Esophagus muscularis mucosa (tissue), 4 donors: ENCODE results near the gene ARHGEF2. TPM values are rescaled to one million over a fixed set of nuclear protein-coding genes. Genes with fewer than 3 reads are reported as not detected.
"Not testable (repeated sequence)": the region's sequence is repeated elsewhere in the genome, so short reads cannot be mapped to it uniquely, and the experiment has no call there.

Experiments used
- DNase-seq: peaks from one replicate; pipeline ENCODE4 v3.0.0-alpha.2; 2017; ENCODE audit errors: extremely low spot score
- H3K27ac ChIP-seq, 4 donors: fragments of 200-600 bp; sonication (generic); replicated peaks in 1 of 4; 1 replicate in 3 of 4; 2 replicates in 1 of 4; pipeline ENCODE4 v1.5.1; 2016 to 2019; ENCODE audit warnings: mild to moderate bottlenecking in 1 of 4
- H3K27me3 ChIP-seq, 4 donors: fragments of 200-600 bp; sonication (generic); one replicate each; pipeline versions ENCODE4 v1.5.1 to v1.6.0; 2016 to 2019
- H3K36me3 ChIP-seq, 4 donors: fragments of 200-600 bp; sonication (generic); one replicate each; pipeline ENCODE4 v1.5.1; 2016 to 2019
- H3K4me1 ChIP-seq, 4 donors: fragments of 200-600 bp; sonication (generic); one replicate each; pipeline ENCODE4 v1.5.1; 2016 to 2019
- H3K4me3 ChIP-seq, 4 donors: fragments of 200-600 bp; sonication (generic); 1 replicate in 2 of 4; 2 replicates in 2 of 4; pipeline ENCODE4 v1.5.1; 2016 to 2019; ENCODE audit warnings: mild to moderate bottlenecking in 4 of 4, moderate library complexity in 1 of 4
- H3K9me3 ChIP-seq, 4 donors: fragments of 200-600 bp; sonication (generic); 1 replicate in 3 of 4; 2 replicates in 1 of 4; pipeline ENCODE4 v1.5.1; 2016 to 2019
- CTCF ChIP-seq, 3 experiments: fragments of 200-600 bp in 2 of 3; fragments of 450-650 bp in 1 of 3; sonication (generic) in 2 of 3; IDR thresholded peaks; one replicate each; pipeline ENCODE4 v1.5.1; 2017 to 2019; ENCODE audit warnings: antibody characterized with exemption in 3 of 3, mild to moderate bottlenecking in 2 of 3, moderate library complexity in 1 of 3
- EP300 ChIP-seq: sonication (generic); formaldehyde crosslinking; IDR thresholded peaks from one replicate; pipeline ENCODE4 v1.6.1; 2017; ENCODE audit warnings: antibody characterized with exemption
- POLR2A ChIP-seq: fragments of 450-650 bp; IDR thresholded peaks from one replicate; pipeline ENCODE4 v1.6.1; 2017; ENCODE audit warnings: antibody characterized with exemption, moderate library complexity, mild to moderate bottlenecking, low read depth
- POLR2AphosphoS5 ChIP-seq, 2 donors: sonication (generic); formaldehyde crosslinking; IDR thresholded peaks; one replicate each; pipeline ENCODE4 v1.6.1; 2017; ENCODE audit warnings: antibody characterized with exemption in 2 of 2
- WGBS: methylation state at CpG from one replicate; pipeline ENCODE4 v1.1.5; 2018; 5-methylcytosine and 5-hydroxymethylcytosine counted together
- intact Hi-C: fragments of 100-400 bp; cut with DNase I; formaldehyde crosslinking; loops from one replicate; pipeline ENCODE4 v1.15.1; 2023
- total RNA-seq, 4 donors: library from RNA; depleted of rRNA; stranded (reverse); fragments of >200 nt; gene quantifications; one replicate each; pipeline versions ENCODE4 v1.1.0 to v1.2.1, GENCODE V29; 2016

The ARHGEF2 gene
- total RNA-seq, 4 donors from 2014 or later: 54.0 to 130 (median 91.8) TPM

DNA sequence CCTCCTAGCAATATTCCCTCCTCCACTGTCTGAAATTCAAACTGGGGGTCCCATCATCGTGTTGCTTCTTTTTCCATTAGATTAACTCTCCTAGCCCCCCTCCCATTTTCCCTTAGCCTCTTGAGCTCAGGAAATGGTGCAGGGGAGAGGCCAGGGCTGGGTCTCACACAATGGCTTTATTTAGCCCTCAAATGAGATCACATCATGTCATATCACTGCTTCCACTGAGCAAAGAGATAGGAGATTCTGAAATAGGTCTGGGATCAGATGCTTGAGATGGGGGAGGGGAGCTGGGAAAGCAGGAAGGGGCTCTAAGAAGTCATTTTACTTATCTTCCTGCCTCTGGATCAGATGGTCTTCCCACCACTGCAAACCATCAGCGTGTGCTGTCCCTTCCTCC lies 17.8 kb upstream of the ARHGEF2 start:
- H3K9me3 ChIP-seq: no peaks in the 10 kb centered on the region
- H3K36me3 ChIP-seq: no peaks in the 10 kb centered on the region

GRCh38 chr1:155993595-155993994 lies 15.2 kb upstream of the ARHGEF2 start:
- intact Hi-C loops: no loop called here
- H3K9me3 ChIP-seq: no peaks in the 10 kb centered on the region
- 74% methylated on average over 3 of the region's 3 CpGs for WGBS
- no peak overlapping the region for H3K27ac ChIP-seq
- TF ChIP-seq POLR2A: no peak
- TF ChIP-seq CTCF (IDR thresholded peaks at IDR 0.05): no peak
- TF ChIP-seq POLR2AphosphoS5 (IDR thresholded peaks at IDR 0.05): no peak
- TF ChIP-seq EP300: no peak
- H3K4me1 ChIP-seq: peaks cover 12 to 24% (median 14%) of the 10 kb centered on the region in 4 donors
- DNase-seq: no peak
- no peak overlapping the region for H3K4me3 ChIP-seq
- H3K36me3 ChIP-seq: no peaks in the 10 kb centered on the region
- no peaks in the 10 kb centered on the region for H3K27me3 ChIP-seq

More for the DNA sequence above, 17.8 kb upstream of the ARHGEF2 start:
- TF ChIP-seq EP300: no peak
- no peak for TF ChIP-seq POLR2AphosphoS5 (IDR thresholded peaks at IDR 0.05)
- no peak for TF ChIP-seq POLR2A
- Histone ChIP-seq H3K4me1 (peaks cover 0 to 10% (median 5%) of the 10 kb centered on the region in 4 donors), H3K27ac (no peak overlapping the region), H3K27me3 (no peaks in the 10 kb centered on the region), H3K4me3 (no peak overlapping the region)
- DNase-seq: no peak
- intact Hi-C loops: no loop called here
- 32% methylated on average over 2 of the region's 2 CpGs for WGBS

DNA sequence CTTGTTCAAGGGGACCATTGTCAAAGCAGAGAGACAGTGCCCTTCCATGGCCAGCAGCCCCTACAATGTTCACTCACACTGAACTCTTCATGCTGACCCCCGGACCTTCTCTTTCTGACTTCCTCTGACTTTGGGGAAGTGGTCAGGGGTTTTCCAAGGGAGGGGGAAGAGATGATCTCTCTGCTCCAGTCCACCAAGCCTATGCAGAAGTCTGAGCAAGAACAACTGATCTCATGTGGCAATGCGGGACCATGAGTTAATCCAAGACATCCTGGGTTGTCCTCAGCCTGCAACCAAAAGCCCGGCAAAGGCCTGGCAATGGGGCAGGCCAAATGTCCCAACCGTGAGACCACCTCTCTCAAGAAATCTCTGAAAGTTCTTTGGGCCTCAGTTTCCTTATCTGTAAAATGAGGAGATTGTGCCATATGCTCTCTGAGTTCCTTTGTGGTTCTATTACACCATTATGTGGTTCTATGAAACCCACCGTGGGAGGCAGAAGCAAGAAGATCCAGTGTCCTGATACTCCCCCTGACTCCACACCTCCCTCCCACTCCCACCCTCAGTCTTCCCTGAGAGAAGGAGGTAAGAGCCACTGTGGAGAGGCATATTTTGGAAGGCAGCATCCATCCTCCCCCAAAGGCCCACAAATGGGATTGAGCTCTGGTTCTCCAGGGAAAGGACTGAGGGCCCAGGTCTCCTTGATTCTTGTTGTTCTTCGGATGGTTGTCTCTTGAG lies 11.8 kb upstream of the ARHGEF2 start:
- H3K27ac ChIP-seq: peak overlapping the region in 2 of 4 donors; percentile 73 to 77
- intact Hi-C loops: no loop called here

GRCh38 chr1:155989242-155990004 lies 11.1 kb upstream of the ARHGEF2 start:
- intact Hi-C loops: loop anchor here (1.0 kb wide), 1 partner anchor 51 kb away; no protein-coding TSS in a partner anchor

More for the DNA sequence above, 11.8 kb upstream of the ARHGEF2 start:
- no peaks in the 10 kb centered on the region for H3K36me3 ChIP-seq
- no peak overlapping the region for H3K4me3 ChIP-seq
- 82% methylated on average over 6 of the region's 6 CpGs for WGBS
- DNase-seq: no peak
- no peaks in the 10 kb centered on the region for H3K27me3 ChIP-seq
- H3K9me3 ChIP-seq: no peaks in the 10 kb centered on the region
- TF ChIP-seq CTCF (IDR thresholded peaks at IDR 0.05) (no peak), POLR2A (no peak), EP300 (no peak), POLR2AphosphoS5 (IDR thresholded peaks at IDR 0.05) (no peak)
- peaks cover 7 to 29% (median 17%) of the 10 kb centered on the region in 4 donors for H3K4me1 ChIP-seq

GRCh38 chr1:155984903-155985645 lies 6.7 kb upstream of the ARHGEF2 start:
- H3K4me3 ChIP-seq, H3K27me3 ChIP-seq, H3K36me3 ChIP-seq, DNase-seq, intact Hi-C loops, H3K27ac ChIP-seq, H3K9me3 ChIP-seq: not testable (repeated sequence)
- peaks cover 44 to 66% (median 60%) of the 10 kb centered on the region in 4 donors for H3K4me1 ChIP-seq
- 79% methylated on average over 11 of the region's 11 CpGs for WGBS

More at GRCh38 chr1:155989242-155990004, 11.1 kb upstream of the ARHGEF2 start:
- TF ChIP-seq POLR2AphosphoS5 (IDR thresholded peaks at IDR 0.05) (peak; percentile 71 to 77), CTCF (IDR thresholded peaks at IDR 0.05) (peak; percentile 98 to 99 (median 99)), POLR2A (no peak)
- 14% methylated on average over 5 of the region's 9 CpGs for WGBS
- H3K4me1 ChIP-seq: peaks cover 7 to 29% (median 19%) of the 10 kb centered on the region in 4 donors
- H3K36me3 ChIP-seq: no peaks in the 10 kb centered on the region
- no peaks in the 10 kb centered on the region for H3K9me3 ChIP-seq
- peak overlapping the region; percentile 68 to 77 (median 72) for H3K27ac ChIP-seq
- H3K4me3 ChIP-seq: peak overlapping the region; percentile 49 to 59 (median 50)
- H3K27me3 ChIP-seq: no peaks in the 10 kb centered on the region
- peak; percentile 96 for DNase-seq
